ENCODE results near the gene PCDHGA5. TPM values are rescaled to one million over a fixed set of nuclear protein-coding genes. Genes with fewer than 3 reads are reported as not detected.

Gene PCDHGA5
- polyA plus RNA-seq, 3 donors from 2014 or later, result not detected

Other genes starting within 250 kb of the PCDHGA5 start
- not detected for gene PCDHB4, start 242.3 kb upstream of the PCDHGA5 start, polyA plus RNA-seq
- gene PCDHB5, start 229.0 kb upstream of the PCDHGA5 start, polyA plus RNA-seq, result not detected
- not detected for gene PCDHB6, start 214.1 kb upstream of the PCDHGA5 start, polyA plus RNA-seq
- gene PCDHB7, start 191.5 kb upstream of the PCDHGA5 start, polyA plus RNA-seq, result not detected
- not detected for gene PCDHB8, start 186.4 kb upstream of the PCDHGA5 start, polyA plus RNA-seq
- gene PCDHB16, start 181.8 kb upstream of the PCDHGA5 start, polyA plus RNA-seq, result not detected
- gene PCDHB9, start 177.0 kb upstream of the PCDHGA5 start, polyA plus RNA-seq, result not detected
- not detected for gene PCDHB10, start 171.8 kb upstream of the PCDHGA5 start, polyA plus RNA-seq
- gene PCDHB11, start 164.5 kb upstream of the PCDHGA5 start, polyA plus RNA-seq, result not detected
- not detected for gene PCDHB12, start 155.4 kb upstream of the PCDHGA5 start, polyA plus RNA-seq
- not detected for gene PCDHB13, start 150.2 kb upstream of the PCDHGA5 start, polyA plus RNA-seq
- gene PCDHB14, start 140.8 kb upstream of the PCDHGA5 start, polyA plus RNA-seq, result not detected
- gene PCDHB15, start 118.8 kb upstream of the PCDHGA5 start, polyA plus RNA-seq, result under 1 TPM in 1 of 3 donors, not detected in 2; 0.16 TPM
- not detected for gene SLC25A2, start 60.1 kb upstream of the PCDHGA5 start, polyA plus RNA-seq
- 100 to 1,000 TPM; 136 to 191 (median 151) TPM for gene TAF7, start 43.4 kb upstream of the PCDHGA5 start, polyA plus RNA-seq
- gene PCDHGA1, start 33.6 kb upstream of the PCDHGA5 start, polyA plus RNA-seq, result not detected
- gene PCDHGA2, start 25.4 kb upstream of the PCDHGA5 start, polyA plus RNA-seq, result not detected
- gene PCDHGA3, start 20.3 kb upstream of the PCDHGA5 start, polyA plus RNA-seq, result under 1 TPM in 1 of 3 donors, not detected in 2; 0.11 TPM
- not detected for gene PCDHGB1, start 14.1 kb upstream of the PCDHGA5 start, polyA plus RNA-seq
- under 1 TPM in 2 of 3 donors, not detected in 1; 0.10 to 0.11 TPM for gene PCDHGA4, start 9.1 kb upstream of the PCDHGA5 start, polyA plus RNA-seq
- not detected for gene PCDHGB2, start 4.2 kb upstream of the PCDHGA5 start, polyA plus RNA-seq
- under 1 TPM in 2 of 3 donors, not detected in 1; 0.06 to 0.15 TPM for gene PCDHGB3, start 6.1 kb downstream of the PCDHGA5 start, polyA plus RNA-seq
- not detected for gene PCDHGA6, start 9.7 kb downstream of the PCDHGA5 start, polyA plus RNA-seq
- gene PCDHGA7, start 18.6 kb downstream of the PCDHGA5 start, polyA plus RNA-seq, result not detected
- under 1 TPM in 1 of 3 donors, not detected in 2; 0.13 TPM for gene PCDHGB4, start 23.5 kb downstream of the PCDHGA5 start, polyA plus RNA-seq
- under 1 TPM in 1 of 3 donors, not detected in 2; 0.07 TPM for gene PCDHGA8, start 28.5 kb downstream of the PCDHGA5 start, polyA plus RNA-seq
- 1 to 10 TPM in 2 of 3 donors, under 1 TPM in 1; 0.36 to 2.1 (median 2.0) TPM for gene PCDHGB5, start 33.8 kb downstream of the PCDHGA5 start, polyA plus RNA-seq
- gene PCDHGA9, start 38.6 kb downstream of the PCDHGA5 start, polyA plus RNA-seq, result under 1 TPM in 1 of 3 donors, not detected in 2; 0.04 TPM
- 1 to 10 TPM in 1 of 3 donors, under 1 TPM in 1, not detected in 1; 0.38 to 1.9 TPM for gene PCDHGB6, start 43.9 kb downstream of the PCDHGA5 start, polyA plus RNA-seq
- under 1 TPM in 1 of 3 donors, not detected in 2; 0.43 TPM for gene PCDHGA10, start 48.8 kb downstream of the PCDHGA5 start, polyA plus RNA-seq
- gene PCDHGB7, start 53.5 kb downstream of the PCDHGA5 start, polyA plus RNA-seq, result under 1 TPM in 1 of 3 donors, not detected in 2; 0.13 TPM
- under 1 TPM in 1 of 3 donors, not detected in 2; 0.11 TPM for gene PCDHGA11, start 56.9 kb downstream of the PCDHGA5 start, polyA plus RNA-seq
- under 1 TPM in 1 of 3 donors, not detected in 2; 0.25 TPM for gene PCDHGA12, start 66.3 kb downstream of the PCDHGA5 start, polyA plus RNA-seq
- 1 to 10 TPM in 1 of 3 donors, under 1 TPM in 2; 0.63 to 1.3 (median 0.77) TPM for gene PCDHGC3, start 111.8 kb downstream of the PCDHGA5 start, polyA plus RNA-seq
- gene PCDHGC4, start 120.9 kb downstream of the PCDHGA5 start, polyA plus RNA-seq, result not detected
- gene PCDHGC5, start 124.9 kb downstream of the PCDHGA5 start, polyA plus RNA-seq, result not detected